H9 (cell line): ENCODE measurements around the gene ARL14EPL. TPM values are rescaled to one million over a fixed set of nuclear protein-coding genes. Genes with fewer than 3 reads are reported as not detected.

Experiments used
- DNase-seq: peaks from one replicate; pipeline ENCODE4 v3.0.0-alpha.2; 2017
- H2AFZ ChIP-seq: one replicate; pipeline ENCODE4 v1.6.1; 2013; ENCODE audit warnings: mild to moderate bottlenecking, low read length, control low read depth, moderate library complexity
- H2AK5ac ChIP-seq: 2 replicates; pipeline ENCODE4 v1.6.1; 2013; ENCODE audit warnings: low read length, control low read depth, mixed read lengths; ENCODE audit not compliant: insufficient read length
- H2BK120ac ChIP-seq: one replicate; pipeline ENCODE4 v1.6.1; 2013; ENCODE audit warnings: low read depth, mild to moderate bottlenecking, low read length, control low read depth, inconsistent platforms; ENCODE audit not compliant: poor library complexity, severe bottlenecking
- H2BK12ac ChIP-seq: 2 replicates; pipeline ENCODE4 v1.6.1; 2013; ENCODE audit warnings: low read length, control low read depth, mixed read lengths, low read depth; ENCODE audit not compliant: insufficient read length
- H2BK15ac ChIP-seq: 2 replicates; pipeline ENCODE4 v1.6.1; 2013; ENCODE audit warnings: low read depth, low read length, control low read depth
- H2BK20ac ChIP-seq: one replicate; pipeline ENCODE4 v1.6.1; 2013; ENCODE audit warnings: low read depth, mild to moderate bottlenecking, low read length, control low read depth, inconsistent platforms; ENCODE audit not compliant: poor library complexity, severe bottlenecking
- H2BK5ac ChIP-seq: 2 replicates; pipeline ENCODE4 v1.6.1; 2013; ENCODE audit warnings: low read length, control low read depth, mixed read lengths; ENCODE audit not compliant: insufficient read length
- H3K14ac ChIP-seq: 2 replicates; pipeline ENCODE4 v1.6.1; 2013; ENCODE audit warnings: low read length, control low read depth; ENCODE audit not compliant: insufficient read depth
- H3K18ac ChIP-seq: 2 replicates; pipeline ENCODE4 v1.6.1; 2013; ENCODE audit warnings: low read depth, mild to moderate bottlenecking, mixed read lengths, low read length, control low read depth; ENCODE audit not compliant: insufficient read length
- H3K23ac ChIP-seq: 2 replicates; pipeline ENCODE4 v1.6.1; 2013; ENCODE audit warnings: low read length, control low read depth, mixed read lengths, low read depth; ENCODE audit not compliant: insufficient read length
- H3K23me2 ChIP-seq: 2 replicates; pipeline ENCODE4 v1.6.1; 2013; ENCODE audit warnings: low read depth, mild to moderate bottlenecking, mixed read lengths, low read length, control low read depth; ENCODE audit not compliant: insufficient read length, poor library complexity, severe bottlenecking
- H3K27ac ChIP-seq: 2 replicates; pipeline ENCODE4 v1.5.1; 2013; ENCODE audit warnings: low read length, control low read depth, mixed read lengths, low read depth; ENCODE audit not compliant: insufficient read length
- H3K27me3 ChIP-seq: 2 replicates; pipeline ENCODE4 v1.6.1; 2013; ENCODE audit warnings: low read length, control low read depth, inconsistent platforms; ENCODE audit not compliant: insufficient read depth
- H3K4ac ChIP-seq: 2 replicates; pipeline ENCODE4 v1.6.1; 2013; ENCODE audit warnings: low read depth, mild to moderate bottlenecking, control low read depth, inconsistent platforms, low read length, moderate library complexity
- H3K4me1 ChIP-seq: 2 replicates; pipeline ENCODE4 v1.6.1; 2013; ENCODE audit warnings: low read length, control low read depth, inconsistent platforms; ENCODE audit not compliant: insufficient read depth
- H3K4me2 ChIP-seq: 2 replicates; pipeline ENCODE4 v1.6.1; 2013; ENCODE audit warnings: low read length, control low read depth, mixed read lengths; ENCODE audit not compliant: insufficient read length, insufficient read depth
- H3K56ac ChIP-seq: 2 replicates; pipeline ENCODE4 v1.6.1; 2013; ENCODE audit warnings: low read depth, mild to moderate bottlenecking, mixed read lengths, low read length, control low read depth; ENCODE audit not compliant: insufficient read length
- H3K79me1 ChIP-seq: 2 replicates; pipeline ENCODE4 v1.6.1; 2013; ENCODE audit warnings: low read depth, mild to moderate bottlenecking, moderate library complexity, low read length, control low read depth, inconsistent platforms; ENCODE audit not compliant: insufficient read depth, poor library complexity, severe bottlenecking
- H3K79me2 ChIP-seq: 2 replicates; pipeline ENCODE4 v1.6.1; 2013; ENCODE audit warnings: low read length, control low read depth, inconsistent platforms; ENCODE audit not compliant: insufficient read depth
- H3K9ac ChIP-seq: 2 replicates; pipeline ENCODE4 v1.6.1; 2013; ENCODE audit warnings: low read length, control low read depth, mixed read lengths; ENCODE audit not compliant: insufficient read length; ENCODE audit errors: extremely low read depth
- H3K9me3 ChIP-seq: one replicate; pipeline ENCODE4 v1.6.1; 2013; ENCODE audit warnings: low read depth, low read length, inconsistent platforms; ENCODE audit not compliant: control insufficient read depth
- H3T11ph ChIP-seq: one replicate; pipeline ENCODE4 v1.6.1; 2013; ENCODE audit warnings: mild to moderate bottlenecking, low read length, control low read depth, inconsistent platforms
- H4K20me1 ChIP-seq: one replicate; pipeline ENCODE4 v1.6.1; 2013; ENCODE audit not compliant: control insufficient read depth, insufficient read length, insufficient read depth
- H4K5ac ChIP-seq: 2 replicates; pipeline ENCODE4 v1.6.1; 2013; ENCODE audit warnings: low read depth, mild to moderate bottlenecking, mixed read lengths, low read length, control low read depth; ENCODE audit not compliant: insufficient read length
- H4K8ac ChIP-seq: replicated peaks from 2 replicates; pipeline ENCODE4 v1.6.1; 2013; ENCODE audit warnings: low read length, control low read depth, mixed read lengths, low read depth; ENCODE audit not compliant: insufficient read length
- H4K91ac ChIP-seq: 2 replicates; pipeline ENCODE4 v1.6.1; 2013; ENCODE audit warnings: low read depth, mild to moderate bottlenecking, moderate library complexity, mixed read lengths, low read length, control low read depth; ENCODE audit not compliant: insufficient read length
- H3K27ac Mint-ChIP-seq, 3 experiments: 2 replicates in 2 of 3; 3 replicates in 1 of 3; pipeline ENCODE4 v1.8.0; 2020 to 2021; ENCODE audit warnings: mixed read lengths in 3 of 3, mild to moderate bottlenecking in 1 of 3, moderate library complexity in 1 of 3
- H3K27me3 Mint-ChIP-seq: 2 replicates; pipeline ENCODE4 v1.8.0; 2021; ENCODE audit warnings: low read depth, mild to moderate bottlenecking, moderate library complexity, mixed read lengths
- H3K36me3 Mint-ChIP-seq, 3 experiments: 2 replicates in 2 of 3; 3 replicates in 1 of 3; pipeline ENCODE4 v1.8.0; 2020 to 2021; ENCODE audit warnings: low read depth in 3 of 3, mixed read lengths in 3 of 3; ENCODE audit not compliant: insufficient read depth in 1 of 3
- H3K4me1 Mint-ChIP-seq, 2 experiments: 2 replicates each; pipeline ENCODE4 v1.8.0; 2020; ENCODE audit warnings: mixed read lengths in 2 of 2
- H3K4me3 Mint-ChIP-seq, 2 experiments: 2 replicates in 1 of 2; 3 replicates in 1 of 2; pipeline ENCODE4 v1.8.0; 2020 to 2021; ENCODE audit warnings: mild to moderate bottlenecking in 2 of 2, mixed read lengths in 2 of 2, moderate library complexity in 1 of 2
- H3K9me3 Mint-ChIP-seq, 2 experiments: 2 replicates in 1 of 2; 3 replicates in 1 of 2; pipeline ENCODE4 v1.8.0; 2020; ENCODE audit warnings: mild to moderate bottlenecking in 2 of 2, mixed read lengths in 2 of 2, moderate library complexity in 1 of 2
- CTCF ChIP-seq: fragments of 200-600 bp; sonication (generic); conservative IDR thresholded peaks from 3 replicates; pipeline ENCODE4 v1.8.0; 2021; ENCODE audit warnings: antibody characterized with exemption, mild to moderate bottlenecking
- whole genome bisulfite sequencing: extraction: QIAGEN DNeasy Blood & Tissue Kit; methylation state at CpG from one replicate; pipeline ENCODE4 v1.1.7; 2013; ENCODE audit warnings: missing lambda C conversion rate, low lambda C conversion rate, mixed read lengths; ENCODE audit not compliant: insufficient read length; ENCODE audit errors: extremely low coverage; 5-methylcytosine and 5-hydroxymethylcytosine counted together
- total RNA-seq: library from RNA; stranded (reverse); gene quantifications from 2 replicates; pipeline ENCODE4 v1.2.1, GENCODE V29; 2021

The ARL14EPL gene
- total RNA-seq, 1 experiment from 2014 or later = not detected

DNA sequence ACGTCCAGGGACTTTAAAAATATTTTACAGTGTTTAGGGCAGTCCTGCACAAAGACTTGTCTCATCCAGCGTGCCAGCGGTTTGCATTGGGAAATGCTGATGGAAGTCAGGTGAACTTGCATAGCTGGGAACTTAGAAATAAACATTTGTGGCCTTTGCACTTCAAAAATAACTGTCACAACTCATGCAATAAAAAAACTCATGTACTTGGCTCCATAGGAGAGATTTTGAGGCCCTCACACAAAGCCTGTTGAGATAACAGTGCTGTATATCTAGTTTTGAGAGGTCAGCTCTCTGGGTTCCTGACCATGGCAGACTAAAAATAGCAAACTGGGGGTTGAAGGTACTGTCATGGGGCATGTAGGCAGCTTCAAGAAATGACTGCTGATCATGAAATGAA is 58.0 kb downstream of the ARL14EPL start:
- H3K4ac ChIP-seq = no peak overlapping the region
- DNase-seq = no peak
- H3K4me1 ChIP-seq = no peaks in the 10 kb centered on the region
- no peak overlapping the region for H2BK120ac ChIP-seq
- no peak overlapping the region for H3K27ac ChIP-seq
- no peak overlapping the region for H3K4me2 ChIP-seq
- no peaks in the 10 kb centered on the region for H3K23me2 ChIP-seq
- no peak overlapping the region for H3K14ac ChIP-seq
- no CpG with 5 or more reads among the region's 3 CpGs for WGBS
- H2BK5ac ChIP-seq = no peak overlapping the region
- H4K91ac ChIP-seq = no peak overlapping the region
- no peaks in the 10 kb centered on the region for H3K27me3 ChIP-seq
- no peak overlapping the region for H3K27ac Mint-ChIP-seq
- H2AK5ac ChIP-seq = no peak overlapping the region
- no peak overlapping the region for H4K8ac ChIP-seq
- no peak overlapping the region for H3K18ac ChIP-seq
- TF ChIP-seq CTCF = no peak
- no peak overlapping the region for H3T11ph ChIP-seq
- H4K20me1 ChIP-seq = no peaks in the 10 kb centered on the region
- no peaks in the 10 kb centered on the region for H3K79me2 ChIP-seq
- H3K23ac ChIP-seq = no peak overlapping the region
- H3K9me3 Mint-ChIP-seq = no peaks in the 10 kb centered on the region
- H3K9me3 ChIP-seq = no peaks in the 10 kb centered on the region
- H3K4me3 Mint-ChIP-seq = no peak overlapping the region
- no peak overlapping the region for H2BK12ac ChIP-seq
- no peak overlapping the region for H4K5ac ChIP-seq
- no peak overlapping the region for H2BK20ac ChIP-seq
- H3K56ac ChIP-seq = no peak overlapping the region
- H3K27me3 Mint-ChIP-seq = no peaks in the 10 kb centered on the region
- H2AFZ ChIP-seq = no peak overlapping the region
- no peak overlapping the region for H3K9ac ChIP-seq
- no peak overlapping the region for H2BK15ac ChIP-seq
- H3K4me1 Mint-ChIP-seq = peaks cover 0 to 6% of the 10 kb centered on the region in 2 experiments; a peak in 3 of 4 replicates
- no peaks in the 10 kb centered on the region for H3K79me1 ChIP-seq
- peaks cover 14 to 37% (median 31%) of the 10 kb centered on the region in 3 experiments; a peak in 6 of 7 replicates for H3K36me3 Mint-ChIP-seq
